Endothelial cell of umbilical vein (primary cell): Measurements from ENCODE around the gene FANCF. TPM values are rescaled to one million over a fixed set of nuclear protein-coding genes. Genes with fewer than 3 reads are reported as not detected.

ENCODE experiments used
- BruUV-seq: library from RNA; stranded (reverse); fragments of 400-500 nt; replicated peaks from 2 replicates; lab custom pipeline; 2021; lab: Mats Ljungman, UMichigan
- CTCF ChIA-PET: fragments of 300-600, 350-600 bp; sonication (Branson Sonifier 250); formaldehyde crosslinking; loops from one replicate; lab custom pipeline; 2021; ENCODE audit warnings: antibody characterized with exemption, inconsistent platforms; lab: Charles Lee
- POLR2A ChIA-PET: fragments of 300-600, 350-600 bp; sonication (Branson Sonifier 250); formaldehyde crosslinking; loops from one replicate; lab custom pipeline; 2021; ENCODE audit warnings: antibody characterized with exemption, inconsistent platforms; lab: Charles Lee
- DNase-seq: peaks from one replicate; pipeline ENCODE4 v3.0.0-alpha.2; 2011; ENCODE audit warnings: low read depth, low spot score
- FAIRE-seq: peaks from 2 replicates; lab custom pipeline; 2011; peaks lifted over from hg19 to GRCh38; lab: Jason Lieb, UNC
- H2AFZ ChIP-seq: 2 replicates; pipeline ENCODE4 v1.6.0; 2012; ENCODE audit warnings: low read depth, low read length, control low read depth, inconsistent platforms
- H3K27ac ChIP-seq: 2 replicates; pipeline ENCODE4 v1.5.1; 2011; ENCODE audit warnings: low read depth, mild to moderate bottlenecking, control low read depth, low read length, moderate library complexity; ENCODE audit not compliant: insufficient read depth
- H3K27me3 ChIP-seq, 2 experiments: 2 replicates each; pipeline versions ENCODE4 v1.6.0 to v1.6.1; 2011; ENCODE audit warnings: low read length in 2 of 2, mixed read lengths in 1 of 2; ENCODE audit not compliant: control insufficient read depth in 2 of 2, insufficient read depth in 2 of 2
- H3K36me3 ChIP-seq, 2 experiments: 2 replicates in 1 of 2; 3 replicates in 1 of 2; pipeline ENCODE4 v1.5.1; 2011; ENCODE audit warnings: low read length in 2 of 2, mild to moderate bottlenecking in 1 of 2, moderate library complexity in 1 of 2; ENCODE audit not compliant: control insufficient read depth in 2 of 2, insufficient read depth in 2 of 2; ENCODE audit errors: extremely low read depth in 1 of 2
- H3K4me1 ChIP-seq: 3 replicates; pipeline ENCODE4 v1.5.1; 2011; ENCODE audit warnings: mild to moderate bottlenecking, low read length; ENCODE audit not compliant: control insufficient read depth, insufficient read depth; ENCODE audit errors: extremely low read depth
- H3K4me2 ChIP-seq: 2 replicates; pipeline ENCODE4 v1.6.1; 2011; ENCODE audit warnings: low read length, control low read depth, mixed read lengths; ENCODE audit not compliant: insufficient read depth
- H3K4me3 ChIP-seq, 3 experiments: fragments of 200-600 bp in 1 of 3; sonication (generic), shearing (Covaris generic) in 1 of 3; replicated peaks in 1 of 3; 2 replicates each; pipeline ENCODE4 v1.5.1; 2011 to 2016; ENCODE audit warnings: control low read depth in 3 of 3, low read length in 3 of 3, mild to moderate bottlenecking in 2 of 3, inconsistent platforms in 1 of 3, low read depth in 1 of 3, moderate library complexity in 1 of 3; ENCODE audit not compliant: insufficient read depth in 1 of 3
- H3K79me2 ChIP-seq: 2 replicates; pipeline ENCODE4 v1.6.0; 2012; ENCODE audit warnings: low read length, inconsistent platforms; ENCODE audit not compliant: control insufficient read depth, insufficient read depth
- H3K9ac ChIP-seq: replicated peaks from 2 replicates; pipeline ENCODE3; 2011; ENCODE audit warnings: low read length, control low read depth; ENCODE audit not compliant: insufficient read depth; ENCODE audit errors: extremely low read depth
- H3K9me1 ChIP-seq: replicated peaks from 3 replicates; pipeline ENCODE4 v1.6.0; 2011; ENCODE audit warnings: mild to moderate bottlenecking, low read length; ENCODE audit not compliant: control insufficient read depth, insufficient read depth; ENCODE audit errors: extremely low read depth
- H3K9me3 ChIP-seq: replicated peaks from 2 replicates; pipeline ENCODE4 v1.5.1; 2012; ENCODE audit warnings: low read length, inconsistent platforms; ENCODE audit not compliant: control insufficient read depth, insufficient read depth
- H4K20me1 ChIP-seq: replicated peaks from 2 replicates; pipeline ENCODE3; 2011; ENCODE audit warnings: mild to moderate bottlenecking, low read length; ENCODE audit not compliant: control insufficient read depth, insufficient read depth; ENCODE audit errors: extremely low read depth
- EZH2 ChIP-seq: IDR thresholded peaks from 2 replicates; pipeline ENCODE4 v1.6.1; 2012; ENCODE audit warnings: borderline replicate concordance, low read depth, mild to moderate bottlenecking, moderate library complexity, low read length, inconsistent platforms; ENCODE audit not compliant: severe bottlenecking
- FOS ChIP-seq: IDR thresholded peaks from 2 replicates; pipeline ENCODE4 v1.6.1; 2011; ENCODE audit warnings: mild to moderate bottlenecking, low read length, moderate library complexity, borderline replicate concordance; ENCODE audit not compliant: insufficient read depth
- GATA2 ChIP-seq: IDR thresholded peaks from 2 replicates; pipeline ENCODE4 v1.7.0; 2011; ENCODE audit warnings: low read depth, mild to moderate bottlenecking, moderate library complexity, mixed read lengths, low read length; ENCODE audit not compliant: insufficient read length, insufficient read depth
- JUN ChIP-seq: IDR thresholded peaks from 2 replicates; pipeline ENCODE4 v1.6.1; 2011; ENCODE audit warnings: borderline replicate concordance, low read depth; ENCODE audit not compliant: insufficient read length, insufficient read depth
- MYC ChIP-seq: IDR thresholded peaks from one replicate; pipeline ENCODE4 v1.6.1; 2011; ENCODE audit warnings: mild to moderate bottlenecking, low read depth, low read length
- POLR2A ChIP-seq: IDR thresholded peaks from 2 replicates; pipeline ENCODE4 v1.6.1; 2012; ENCODE audit warnings: low read depth, mild to moderate bottlenecking, control low read depth, low read length
- POLR2AphosphoS5 ChIP-seq: IDR thresholded peaks from 2 replicates; pipeline ENCODE4 v1.6.1; 2012; ENCODE audit warnings: low read depth, mild to moderate bottlenecking, control low read depth, low read length, moderate library complexity; ENCODE audit not compliant: insufficient read depth
- dilution Hi-C: fragments of 300-500 bp; cut with MboI; formaldehyde crosslinking; loops from one replicate; pipeline ENCODE4 v1.15.0; 2019; ENCODE audit warnings: low sequenced_read_pairs; ENCODE audit not compliant: extremely low pct_ligation_motif_present
- intact Hi-C: fragments of 100-400 bp; cut with micrococcal nuclease; formaldehyde crosslinking; loops from one replicate; pipeline ENCODE4 v1.10.0; 2022
- polyA plus RNA-seq, 4 experiments: library from polyadenylated mRNA; depleted of rRNA in 3 of 4; stranded (reverse) in 3 of 4; unstranded in 1 of 4; fragments of >200 nt; gene quantifications; 2 replicates each; pipeline versions ENCODE4 v1.2.1 to v1.2.3, GENCODE V29; 2011 to 2012; ENCODE audit warnings: missing spikeins in 1 of 4
- total RNA-seq: library from RNA; stranded (reverse); gene quantifications from 2 replicates; pipeline ENCODE4 v1.2.3, GENCODE V29; 2021
- TF ChIP-seq, protein P1 (sequence below): IDR thresholded peaks from 2 replicates; pipeline ENCODE4 v1.6.1; 2011; ENCODE audit not compliant: insufficient read depth, insufficient read length
- TF ChIP-seq, protein P2 (sequence below), 2 donors: IDR thresholded peaks; 1 replicate in 1 of 2; 2 replicates in 1 of 2; pipeline ENCODE4 v1.5.1; 2011; ENCODE audit warnings: low read length in 2 of 2, mild to moderate bottlenecking in 2 of 2, moderate library complexity in 2 of 2, control low read depth in 1 of 2, inconsistent platforms in 1 of 2, low read depth in 1 of 2; ENCODE audit not compliant: insufficient read depth in 1 of 2; ENCODE audit errors: extremely low read depth in 1 of 2

FANCF gene
- total and polyA plus RNA-seq, 2 donors (not counting 3 experiments of a cell fraction or from before 2014, with no cell fraction given): 2.6 to 7.6 TPM

DNA sequence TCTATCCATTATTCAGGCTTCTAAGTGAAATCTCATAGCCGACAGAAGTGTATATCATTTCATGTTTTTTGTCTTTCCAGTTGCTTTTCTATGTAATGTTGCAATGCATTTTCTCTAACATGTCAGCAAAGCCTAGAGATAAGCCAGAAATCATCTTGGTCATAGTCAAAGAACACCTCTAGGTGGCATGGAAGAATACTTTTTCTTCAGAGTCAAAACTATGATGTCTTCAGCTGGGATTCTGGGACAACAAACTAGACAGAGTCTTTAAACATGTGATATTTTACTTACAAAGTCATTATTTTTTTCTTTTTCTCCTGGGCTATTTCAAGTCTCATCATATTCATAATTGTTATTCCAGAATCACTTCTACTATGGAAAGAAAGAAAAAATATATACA is 45.2 kb upstream of the FANCF start:
- FAIRE-seq: peak; percentile 26
- no peaks in the 10 kb centered on the region for H3K79me2 ChIP-seq
- H3K9me3 ChIP-seq: no peaks in the 10 kb centered on the region
- H3K4me2 ChIP-seq: no peak overlapping the region
- ChIA-PET POLR2A (no interaction called here), CTCF (interaction anchor here (0.7 to 3.9 kb wide), 16 partner anchors 10 to 205 kb away, joined by 3 to 86 read pairs (median 4); partner anchors contain the start of genes FANCF and SVIP)
- no peaks in the 10 kb centered on the region for H4K20me1 ChIP-seq
- H3K9ac ChIP-seq: no peak overlapping the region
- H3K4me1 ChIP-seq: peaks cover 2% of the 10 kb centered on the region
- no peaks in the 10 kb centered on the region for H3K9me1 ChIP-seq
- dilution Hi-C loops (no loop called here), intact Hi-C loops (loop anchor here (1.0 kb wide), 2 partner anchors 57 to 114 kb away; no protein-coding TSS in a partner anchor)
- no TSS peak for BruUV-seq
- H3K36me3 ChIP-seq: no peaks in the 10 kb centered on the region
- H3K27me3 ChIP-seq: peaks cover 38 to 70% of the 10 kb centered on the region in 2 experiments
- DNase-seq: peak; percentile 44
- H3K4me3 ChIP-seq: no peak overlapping the region
- H2AFZ ChIP-seq: no peak overlapping the region
- TF ChIP-seq JUN: no peak
- no peak for TF ChIP-seq GATA2
- TF ChIP-seq, protein P1, sequence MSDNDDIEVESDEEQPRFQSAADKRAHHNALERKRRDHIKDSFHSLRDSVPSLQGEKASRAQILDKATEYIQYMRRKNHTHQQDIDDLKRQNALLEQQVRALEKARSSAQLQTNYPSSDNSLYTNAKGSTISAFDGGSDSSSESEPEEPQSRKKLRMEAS: no peak
- TF ChIP-seq, protein P2, sequence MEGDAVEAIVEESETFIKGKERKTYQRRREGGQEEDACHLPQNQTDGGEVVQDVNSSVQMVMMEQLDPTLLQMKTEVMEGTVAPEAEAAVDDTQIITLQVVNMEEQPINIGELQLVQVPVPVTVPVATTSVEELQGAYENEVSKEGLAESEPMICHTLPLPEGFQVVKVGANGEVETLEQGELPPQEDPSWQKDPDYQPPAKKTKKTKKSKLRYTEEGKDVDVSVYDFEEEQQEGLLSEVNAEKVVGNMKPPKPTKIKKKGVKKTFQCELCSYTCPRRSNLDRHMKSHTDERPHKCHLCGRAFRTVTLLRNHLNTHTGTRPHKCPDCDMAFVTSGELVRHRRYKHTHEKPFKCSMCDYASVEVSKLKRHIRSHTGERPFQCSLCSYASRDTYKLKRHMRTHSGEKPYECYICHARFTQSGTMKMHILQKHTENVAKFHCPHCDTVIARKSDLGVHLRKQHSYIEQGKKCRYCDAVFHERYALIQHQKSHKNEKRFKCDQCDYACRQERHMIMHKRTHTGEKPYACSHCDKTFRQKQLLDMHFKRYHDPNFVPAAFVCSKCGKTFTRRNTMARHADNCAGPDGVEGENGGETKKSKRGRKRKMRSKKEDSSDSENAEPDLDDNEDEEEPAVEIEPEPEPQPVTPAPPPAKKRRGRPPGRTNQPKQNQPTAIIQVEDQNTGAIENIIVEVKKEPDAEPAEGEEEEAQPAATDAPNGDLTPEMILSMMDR (IDR thresholded peaks at IDR 0.05; ENCODE audit: extremely low read depth in 1 of 2, insufficient read depth in 1 of 2, low read depth in 1 of 2, low read length in 2 of 2): no peak
- no peak for TF ChIP-seq POLR2A
- no peak for TF ChIP-seq FOS
- TF ChIP-seq EZH2: no peak
- no peak for TF ChIP-seq MYC
- TF ChIP-seq POLR2AphosphoS5: no peak
- H3K27ac ChIP-seq: no peak overlapping the region
